ENCODE results near the gene VRK2. TPM values are rescaled to one million over a fixed set of nuclear protein-coding genes. Genes with fewer than 3 reads are reported as not detected.

VRK2 gene
- total RNA-seq, 1 donor from 2014 or later, result 25.3 TPM

DNA sequence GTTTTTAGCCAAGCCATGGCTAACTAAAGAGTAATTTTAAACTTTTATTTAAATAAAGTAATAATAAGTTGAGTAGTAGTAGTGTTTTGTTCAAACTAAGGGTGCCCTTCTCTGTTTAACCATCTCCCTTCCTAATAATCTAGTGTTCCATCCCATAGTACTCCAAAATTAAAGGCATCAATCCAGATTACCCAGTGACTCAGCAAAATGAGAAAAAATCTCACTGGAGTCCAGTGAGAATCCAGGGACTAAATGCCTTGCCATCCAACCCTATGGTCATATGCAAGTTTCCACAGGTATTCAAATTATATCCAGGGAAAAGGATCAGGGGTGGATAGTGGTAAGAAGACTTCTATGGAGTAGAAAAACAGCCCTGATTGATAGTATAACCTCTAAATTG is 19.6 kb upstream of the VRK2 start:
- no peak for DNase-seq (ENCODE audit: low read depth)
- TF ChIP-seq, protein P1, sequence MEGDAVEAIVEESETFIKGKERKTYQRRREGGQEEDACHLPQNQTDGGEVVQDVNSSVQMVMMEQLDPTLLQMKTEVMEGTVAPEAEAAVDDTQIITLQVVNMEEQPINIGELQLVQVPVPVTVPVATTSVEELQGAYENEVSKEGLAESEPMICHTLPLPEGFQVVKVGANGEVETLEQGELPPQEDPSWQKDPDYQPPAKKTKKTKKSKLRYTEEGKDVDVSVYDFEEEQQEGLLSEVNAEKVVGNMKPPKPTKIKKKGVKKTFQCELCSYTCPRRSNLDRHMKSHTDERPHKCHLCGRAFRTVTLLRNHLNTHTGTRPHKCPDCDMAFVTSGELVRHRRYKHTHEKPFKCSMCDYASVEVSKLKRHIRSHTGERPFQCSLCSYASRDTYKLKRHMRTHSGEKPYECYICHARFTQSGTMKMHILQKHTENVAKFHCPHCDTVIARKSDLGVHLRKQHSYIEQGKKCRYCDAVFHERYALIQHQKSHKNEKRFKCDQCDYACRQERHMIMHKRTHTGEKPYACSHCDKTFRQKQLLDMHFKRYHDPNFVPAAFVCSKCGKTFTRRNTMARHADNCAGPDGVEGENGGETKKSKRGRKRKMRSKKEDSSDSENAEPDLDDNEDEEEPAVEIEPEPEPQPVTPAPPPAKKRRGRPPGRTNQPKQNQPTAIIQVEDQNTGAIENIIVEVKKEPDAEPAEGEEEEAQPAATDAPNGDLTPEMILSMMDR (conservative IDR thresholded peaks at IDR 0.05; ENCODE audit: low read depth, low read length), result no peak
- H3K4me3 ChIP-seq (ENCODE audit: low read depth, low read length), result no peak overlapping the region

DNA sequence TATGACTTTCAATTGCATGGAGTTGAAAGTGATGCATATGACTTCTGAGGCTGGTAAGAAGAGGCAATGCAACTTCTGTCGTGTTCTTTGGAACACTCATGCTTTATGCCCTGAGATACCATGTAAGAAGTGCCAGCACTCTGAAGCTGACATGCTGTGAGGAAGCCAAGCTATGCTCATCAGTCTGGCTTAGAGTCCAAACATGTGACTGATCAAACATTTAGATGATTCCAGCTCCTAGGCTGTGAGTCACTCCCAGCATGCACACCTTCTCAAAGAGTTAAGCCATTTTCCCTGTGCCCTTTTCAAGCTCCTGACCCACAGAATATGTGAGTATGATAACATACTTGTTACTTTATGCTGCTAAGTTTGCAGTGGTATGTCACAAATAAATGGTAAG is 15.8 kb upstream of the VRK2 start:
- TF ChIP-seq, protein P1 (conservative IDR thresholded peaks at IDR 0.05; ENCODE audit: low read depth, low read length), result no peak
- H3K4me3 ChIP-seq (ENCODE audit: low read depth, low read length), result no peak overlapping the region
- DNase-seq (ENCODE audit: low read depth), result no peak

GRCh38 chr2:58032016-58032763 is 14.4 kb upstream of the VRK2 start:
- TF ChIP-seq, protein P1 (conservative IDR thresholded peaks at IDR 0.05; ENCODE audit: low read depth, low read length), result no peak
- no peak overlapping the region for H3K4me3 ChIP-seq (ENCODE audit: low read depth, low read length)
- no peak for DNase-seq (ENCODE audit: low read depth)

- no peak overlapping the region for H3K4me3 ChIP-seq (ENCODE audit: low read depth, low read length)
- TF ChIP-seq, protein P1 (conservative IDR thresholded peaks at IDR 0.05; ENCODE audit: low read depth, low read length), result no peak
- no peak for DNase-seq (ENCODE audit: low read depth)
Measured at GRCh38 chr2:58032764-58033080, 13.9 kb upstream of the VRK2 start.

GRCh38 chr2:58033530-58033929 is 13.1 kb upstream of the VRK2 start:
- H3K4me3 ChIP-seq (ENCODE audit: low read depth, low read length), result no peak overlapping the region
- DNase-seq (ENCODE audit: low read depth), result no peak
- TF ChIP-seq, protein P1 (conservative IDR thresholded peaks at IDR 0.05; ENCODE audit: low read depth, low read length), result no peak

GRCh38 chr2:58035352-58035751 is 11.3 kb upstream of the VRK2 start:
- DNase-seq (ENCODE audit: low read depth), result no peak
- TF ChIP-seq, protein P1 (conservative IDR thresholded peaks at IDR 0.05; ENCODE audit: low read depth, low read length), result no peak
- H3K4me3 ChIP-seq (ENCODE audit: low read depth, low read length), result no peak overlapping the region

- no peak for DNase-seq (ENCODE audit: low read depth)
- H3K4me3 ChIP-seq (ENCODE audit: low read depth, low read length), result no peak overlapping the region
- TF ChIP-seq, protein P1 (conservative IDR thresholded peaks at IDR 0.05; ENCODE audit: low read depth, low read length), result no peak
Measured at GRCh38 chr2:58039170-58039611, 7.4 kb upstream of the VRK2 start.
